ACHN (cell line): ENCODE results near the gene CNTNAP1.
"Not testable (repeated sequence)": the region's sequence is repeated elsewhere in the genome, so short reads cannot be mapped to it uniquely, and the experiment has no call there.

Experiments used
- DNase-seq: peaks from one replicate; pipeline ENCODE4 v3.0.0-alpha.2; 2015
- in situ Hi-C: cut with HindIII; loops from 2 replicates; pipeline ENCODE4 v1.10.0; 2017; ENCODE audit warnings: low sequenced_read_pairs, low pct_ligation_motif_present, low pct_unique_long_range_greater_than_20kb

CNTNAP1 gene

GRCh38 chr17:42681976-42682721, at the start of gene CNTNAP1:
CNTNAP1 (plus strand) TSS chr17:42682531; CDS start chr17:42682830, 299 bp downstream.
- in situ Hi-C loops = no loop called here
- DNase-seq = peak; percentile 88

DNA sequence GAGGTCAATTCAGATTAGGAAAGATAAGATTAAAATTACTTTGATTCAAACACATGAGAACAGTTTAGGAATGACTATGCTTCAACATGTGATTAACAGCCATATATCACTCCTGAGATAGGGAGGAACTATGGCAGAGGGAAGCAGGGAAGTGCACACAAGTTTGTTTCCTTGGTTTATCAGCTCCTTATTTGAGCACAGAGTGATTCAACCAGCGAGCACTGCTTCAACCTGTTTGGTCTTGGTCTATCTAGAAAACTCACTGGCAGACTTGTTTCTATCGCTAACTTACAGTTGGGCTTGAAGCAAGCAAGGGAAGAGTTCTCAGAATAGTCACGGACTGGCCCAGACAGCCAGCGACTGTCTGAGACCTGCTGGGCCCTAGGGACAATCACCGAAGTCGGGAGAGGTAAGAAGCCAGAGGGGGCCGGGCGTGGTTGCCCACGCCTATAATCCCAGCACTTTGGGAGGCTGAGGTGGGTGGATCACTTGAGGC, 49.3 kb upstream of the CNTNAP1 start:
- in situ Hi-C loops = no loop called here
- no peak for DNase-seq

DNA sequence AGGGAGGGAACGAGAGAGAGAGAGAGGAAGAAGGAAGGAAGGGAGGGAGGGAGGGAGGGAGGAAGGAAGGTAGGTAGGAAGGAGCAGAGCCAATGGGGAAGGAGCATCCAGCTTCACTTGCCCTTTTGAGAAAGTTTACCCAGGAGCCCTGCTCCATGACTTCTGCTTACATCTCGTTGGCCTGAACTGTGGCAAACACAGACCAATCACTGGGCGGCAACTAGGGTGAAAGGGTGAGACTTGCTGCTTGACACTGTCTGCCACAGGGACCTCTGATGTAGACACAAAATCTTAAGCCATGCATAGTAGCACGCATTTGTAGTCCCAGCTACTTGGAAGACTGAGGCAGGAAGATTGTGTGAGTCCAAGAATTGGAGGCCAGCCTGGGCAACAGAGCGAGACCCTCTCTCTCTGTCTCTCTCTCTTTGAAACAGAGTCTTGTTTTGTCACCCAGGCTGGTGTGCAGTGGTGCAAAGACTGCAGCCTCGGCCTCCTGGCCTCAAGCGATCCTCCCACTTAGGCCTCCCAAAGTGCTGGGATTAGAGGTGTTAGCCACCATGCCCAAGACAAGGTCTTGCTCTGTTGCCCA, 42.7 kb upstream of the CNTNAP1 start:
- DNase-seq = no peak
- in situ Hi-C loops = no loop called here

DNA sequence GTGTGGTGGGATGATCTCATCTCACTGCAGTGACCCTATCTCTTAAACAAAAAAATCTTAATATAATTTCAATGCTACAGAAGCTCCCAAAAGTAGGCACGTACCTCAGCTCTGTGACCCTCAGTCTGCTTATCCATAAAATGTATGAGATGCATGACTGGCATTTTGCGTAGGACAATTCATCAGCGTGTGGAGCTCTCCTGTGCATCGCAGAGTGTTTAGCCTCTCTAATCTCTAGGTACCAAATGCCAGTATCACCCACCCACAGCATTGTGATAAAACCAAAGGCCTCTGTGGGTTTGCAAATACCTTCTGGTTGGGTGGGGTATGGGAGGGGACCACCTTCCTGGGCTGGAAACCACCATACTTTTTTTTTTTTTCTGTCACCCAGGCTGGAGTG, 42.2 kb upstream of the CNTNAP1 start:
- in situ Hi-C loops = no loop called here
- DNase-seq = no peak

- no peak for DNase-seq
- in situ Hi-C loops = no loop called here
Measured at GRCh38 chr17:42642336-42642735, 40.0 kb upstream of the CNTNAP1 start.

DNA sequence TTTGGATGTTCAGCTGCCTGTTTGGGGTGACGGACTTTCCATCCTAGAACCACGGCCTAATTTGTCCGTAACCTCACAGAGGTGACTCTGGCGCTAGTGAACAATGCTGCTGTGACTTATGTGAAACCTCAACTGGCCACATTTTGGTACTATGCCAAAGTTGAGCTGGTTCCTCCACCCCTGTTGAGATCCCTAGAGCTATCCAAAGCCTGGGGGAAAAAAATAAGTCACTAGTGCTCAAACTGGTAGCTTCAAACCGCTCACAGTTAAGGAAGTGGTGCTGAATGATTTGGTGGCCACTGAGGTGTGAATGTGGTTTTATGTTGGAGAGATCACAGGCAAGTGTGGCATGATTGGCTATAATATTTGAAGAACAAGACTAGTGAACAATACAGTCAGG, 34.6 kb upstream of the CNTNAP1 start:
- in situ Hi-C loops = no loop called here
- peak; percentile 7 for DNase-seq

DNA sequence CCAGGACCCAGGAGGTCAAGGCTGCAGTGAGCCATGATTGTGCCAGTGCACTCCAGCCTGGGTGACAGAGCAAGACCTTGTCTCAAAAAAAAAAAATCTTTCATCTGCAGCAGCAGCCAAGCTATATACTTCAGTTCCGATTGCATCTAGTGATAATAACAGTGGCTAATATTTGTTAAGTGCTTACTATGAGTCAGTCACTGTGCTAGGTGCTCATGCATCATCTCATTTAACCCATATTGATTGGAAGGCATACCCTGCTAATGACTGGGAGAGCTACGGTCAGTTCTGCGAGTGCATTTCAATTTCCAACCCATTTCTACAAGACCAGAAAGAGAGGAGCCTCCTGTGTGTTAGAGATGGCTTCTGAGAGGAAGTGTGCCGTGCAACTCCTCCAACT, 30.9 kb upstream of the CNTNAP1 start:
- in situ Hi-C loops = no loop called here
- no peak for DNase-seq

- DNase-seq = no peak
Measured at GRCh38 chr17:42653179-42654124, 28.9 kb upstream of the CNTNAP1 start.

DNA sequence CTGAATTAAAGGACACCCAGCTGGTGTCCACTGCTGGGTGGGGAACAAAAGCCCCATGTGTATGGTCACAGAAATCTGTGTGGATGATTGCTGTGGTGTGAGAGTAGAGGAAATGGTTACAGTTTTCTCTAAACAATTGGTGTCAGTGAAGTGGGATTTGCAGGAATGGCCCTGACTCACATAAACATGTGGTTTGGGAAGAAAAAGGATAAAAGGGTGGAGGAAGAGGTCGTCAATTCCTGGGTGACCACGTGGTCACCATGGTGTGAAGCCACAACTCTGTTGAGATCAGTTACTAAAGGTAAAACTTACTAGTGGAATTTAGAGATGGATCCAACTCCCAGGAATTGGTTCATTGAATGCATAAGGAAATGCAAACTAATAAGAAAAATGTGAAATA, 26.8 kb upstream of the CNTNAP1 start:
- DNase-seq = peak; percentile 32
- in situ Hi-C loops = no loop called here

More at GRCh38 chr17:42653179-42654124, 28.9 kb upstream of the CNTNAP1 start:
- in situ Hi-C loops = no loop called here

DNA sequence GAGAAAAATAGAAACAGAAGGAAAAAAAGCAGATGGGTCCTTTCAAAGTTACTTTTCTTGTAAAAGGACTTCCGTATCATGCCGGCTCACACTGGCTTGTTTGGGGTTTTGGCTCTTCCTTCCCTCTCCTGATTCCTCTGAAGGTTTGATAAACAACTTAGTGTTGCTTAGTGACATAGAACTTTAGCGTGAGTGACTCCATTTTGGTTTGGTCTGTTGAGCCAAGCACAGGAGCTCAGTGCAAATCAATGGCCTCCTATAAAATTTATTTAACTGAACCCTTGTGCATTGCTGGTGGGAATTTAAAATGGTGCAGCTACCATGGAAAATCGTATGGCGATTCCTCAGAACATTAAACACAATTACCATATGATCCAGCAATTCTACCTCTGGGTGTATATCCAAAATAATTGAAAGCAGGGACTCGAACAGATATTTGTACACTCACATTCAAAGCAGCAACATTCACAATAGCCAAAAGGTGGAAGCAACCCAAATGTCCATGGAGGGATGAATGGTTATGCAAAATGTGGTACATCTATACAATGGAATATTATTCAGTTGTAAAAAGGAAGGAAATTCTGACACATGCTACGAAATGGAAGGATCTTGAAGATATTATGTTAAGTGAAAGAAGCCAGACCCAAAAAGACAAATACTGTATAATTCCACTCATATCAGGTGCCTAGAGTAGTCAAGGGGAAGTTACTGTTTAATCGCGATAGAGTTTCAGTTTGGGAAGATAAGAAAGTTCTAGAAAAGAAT, 24.3 kb upstream of the CNTNAP1 start:
- no peak for DNase-seq
- in situ Hi-C loops = no loop called here

DNA sequence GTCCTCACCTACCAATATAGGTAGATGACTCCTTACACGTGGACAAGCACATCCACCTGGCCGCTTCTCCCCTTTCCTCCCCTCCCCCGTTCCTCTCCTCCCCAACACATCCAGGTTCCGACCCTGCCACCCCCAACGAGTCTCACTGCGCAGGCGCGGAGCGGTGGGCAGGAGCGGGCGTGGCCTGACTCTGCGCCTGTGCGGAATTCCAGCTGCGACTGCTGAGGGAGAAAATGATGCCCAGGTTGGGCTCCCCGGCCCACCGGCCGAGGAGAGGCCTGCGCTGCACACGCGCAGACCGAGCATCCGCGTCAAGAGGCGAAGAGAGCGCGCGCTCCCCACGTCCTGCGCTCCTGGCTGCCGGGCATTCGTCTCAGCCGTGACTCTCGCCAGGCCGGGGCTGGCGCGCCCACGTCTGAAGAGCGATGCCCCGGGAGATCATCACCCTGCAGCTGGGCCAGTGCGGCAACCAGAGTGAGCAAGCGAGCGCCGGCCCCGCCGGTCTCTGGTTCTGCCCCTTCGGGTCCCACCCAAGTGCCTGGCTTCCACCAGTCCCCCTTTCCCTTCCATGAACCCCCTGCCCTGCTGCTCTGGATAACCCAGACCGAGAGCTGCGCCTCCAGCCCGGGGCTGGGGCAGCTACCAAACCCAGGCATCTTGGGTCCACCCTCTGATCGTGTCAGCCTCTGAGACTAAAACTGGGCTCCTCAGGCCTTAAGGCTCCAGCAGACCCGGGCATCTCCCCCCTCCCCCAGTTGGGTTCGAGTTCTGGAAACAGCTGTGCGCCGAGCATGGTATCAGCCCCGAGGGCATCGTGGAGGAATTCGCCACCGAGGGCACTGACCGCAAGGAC, 23.0 kb upstream of the CNTNAP1 start, which contains the start of gene TUBG2:
Gene TUBG2, plus strand, starts transcription at position 206 of the 853 bp plus-strand sequence. Its CDS starts 220 bp downstream, at position 426.
- in situ Hi-C loops = no loop called here
- peak; percentile 93 for DNase-seq

DNA sequence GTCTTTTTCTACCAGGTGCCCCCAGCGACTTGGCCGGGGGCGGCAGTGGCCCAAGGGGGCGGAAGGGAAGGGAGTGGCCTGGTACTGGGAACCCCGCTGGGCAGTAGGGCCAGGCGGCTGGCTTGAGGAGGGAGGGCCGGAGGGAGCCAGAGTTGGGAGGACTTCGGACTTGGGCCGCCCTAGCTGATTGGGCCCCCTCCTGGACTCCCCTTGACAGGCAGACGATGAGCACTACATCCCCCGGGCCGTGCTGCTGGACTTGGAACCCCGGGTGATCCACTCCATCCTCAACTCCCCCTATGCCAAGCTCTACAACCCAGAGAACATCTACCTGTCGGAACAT, 22.4 kb upstream of the CNTNAP1 start:
- DNase-seq, in situ Hi-C loops: not testable (repeated sequence)

GRCh38 chr17:42660692-42661345, 21.5 kb upstream of the CNTNAP1 start:
- peak; percentile 76 for DNase-seq

DNA sequence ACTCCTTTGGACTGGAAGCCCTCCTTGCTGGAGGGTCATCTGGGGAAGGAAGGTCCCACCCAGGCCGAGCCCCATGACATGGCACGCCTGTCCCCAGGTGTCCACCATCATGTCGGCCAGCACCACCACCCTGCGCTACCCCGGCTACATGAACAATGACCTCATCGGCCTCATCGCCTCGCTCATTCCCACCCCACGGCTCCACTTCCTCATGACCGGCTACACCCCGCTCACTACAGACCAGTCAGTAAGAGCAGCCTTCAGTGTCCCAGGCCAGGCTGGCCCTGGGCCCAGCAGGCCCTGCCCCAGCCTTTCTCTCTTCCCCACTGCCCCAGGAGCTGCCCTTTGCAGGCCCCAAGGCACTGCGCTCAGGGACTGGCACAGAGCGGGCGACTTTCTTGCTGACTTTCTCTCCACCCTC, 16.7 kb upstream of the CNTNAP1 start:
- DNase-seq = no peak
- in situ Hi-C loops = no loop called here

More at GRCh38 chr17:42660692-42661345, 21.5 kb upstream of the CNTNAP1 start:
- in situ Hi-C loops = no loop called here

DNA sequence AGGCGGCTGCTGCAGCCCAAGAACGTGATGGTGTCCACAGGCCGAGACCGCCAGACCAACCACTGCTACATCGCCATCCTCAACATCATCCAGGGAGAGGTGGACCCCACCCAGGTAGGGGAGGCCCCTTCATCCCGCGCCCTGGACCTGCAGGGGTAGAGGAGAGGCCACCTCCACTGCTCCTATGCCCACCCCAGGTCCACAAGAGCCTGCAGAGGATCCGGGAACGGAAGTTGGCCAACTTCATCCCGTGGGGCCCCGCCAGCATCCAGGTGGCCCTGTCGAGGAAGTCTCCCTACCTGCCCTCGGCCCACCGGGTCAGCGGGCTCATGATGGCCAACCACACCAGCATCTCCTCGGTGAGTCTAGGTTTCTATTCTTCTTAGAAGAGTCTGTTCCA, 16.2 kb upstream of the CNTNAP1 start:
- DNase-seq, in situ Hi-C loops: not testable (repeated sequence)

GRCh38 chr17:42667088-42667951, 15.0 kb upstream of the CNTNAP1 start:
- in situ Hi-C loops = no loop called here
- DNase-seq = peak; percentile 97
